ENCODE results near the gene WDR31. TPM values are rescaled to one million over a fixed set of nuclear protein-coding genes. Genes with fewer than 3 reads are reported as not detected.
"Not testable (repeated sequence)": the region's sequence is repeated elsewhere in the genome, so short reads cannot be mapped to it uniquely, and the experiment has no call there.

WDR31 gene
- total and polyA plus RNA-seq, 3 donors from 2014 or later: 6.8 to 18.2 (median 10.2) TPM

- Histone ChIP-seq H3K9me3 (no peaks in the 10 kb centered on the region), H3K27me3 (no peaks in the 10 kb centered on the region), H3K4me3 (no peak overlapping the region), H3K27ac (no peak overlapping the region), H3K4me1 (no peaks in the 10 kb centered on the region), H3K36me3 (ENCODE audit: low read depth, missing control alignments) (no peaks in the 10 kb centered on the region)
- TF ChIP-seq POLR2A (IDR thresholded peaks at IDR 0.05) (no peak), CTCF (IDR thresholded peaks at IDR 0.05) (no peak)
- 92 to 95% methylated on average over 4 of the region's 4 CpGs for WGBS, 2 donors
- DNase-seq: no peak
- intact Hi-C loops (cut with DNase I; ENCODE audit: low total_unique reads): no loop called here
Observed at GRCh38 chr9:113386571-113387393, 46.7 kb upstream of the WDR31 start.

GRCh38 chr9:113381909-113382411 lies 41.9 kb upstream of the WDR31 start:
- WGBS, 2 donors: 88 to 89% methylated on average over 8 of the region's 8 CpGs
- intact Hi-C loops (cut with DNase I; ENCODE audit: low total_unique reads): no loop called here
- H3K27ac ChIP-seq: no peak overlapping the region

GRCh38 chr9:113381441-113381840 lies 41.4 kb upstream of the WDR31 start:
- H3K36me3 ChIP-seq (ENCODE audit: low read depth, missing control alignments); DNase-seq; H3K9me3 ChIP-seq; intact Hi-C loops (cut with DNase I; ENCODE audit: low total_unique reads); H3K4me1 ChIP-seq; H3K27me3 ChIP-seq; H3K4me3 ChIP-seq; H3K27ac ChIP-seq: not testable (repeated sequence)
- 93 to 94% methylated on average over 4 to 7 of the region's 7 CpGs for WGBS, 2 donors

More at GRCh38 chr9:113381909-113382411, 41.9 kb upstream of the WDR31 start:
- TF ChIP-seq POLR2A (IDR thresholded peaks at IDR 0.05) (no peak), CTCF (IDR thresholded peaks at IDR 0.05) (no peak)
- no peaks in the 10 kb centered on the region for H3K36me3 ChIP-seq (ENCODE audit: low read depth, missing control alignments)
- no peaks in the 10 kb centered on the region for H3K27me3 ChIP-seq
- DNase-seq: no peak
- no peak overlapping the region for H3K4me3 ChIP-seq
- H3K9me3 ChIP-seq: no peaks in the 10 kb centered on the region
- peaks cover 8% of the 10 kb centered on the region for H3K4me1 ChIP-seq

GRCh38 chr9:113380869-113381378 lies 40.8 kb upstream of the WDR31 start:
- Histone ChIP-seq H3K4me1 (peaks cover 8% of the 10 kb centered on the region), H3K9me3 (no peaks in the 10 kb centered on the region), H3K27me3 (no peaks in the 10 kb centered on the region), H3K36me3 (ENCODE audit: low read depth, missing control alignments) (no peaks in the 10 kb centered on the region), H3K27ac (no peak overlapping the region), H3K4me3 (no peak overlapping the region)
- DNase-seq: no peak
- intact Hi-C loops (cut with DNase I; ENCODE audit: low total_unique reads): no loop called here
- TF ChIP-seq CTCF (IDR thresholded peaks at IDR 0.05) (no peak), POLR2A (IDR thresholded peaks at IDR 0.05) (no peak)
- WGBS, 2 donors: 50 to 71% methylated on average over 1 of the region's 1 CpG

GRCh38 chr9:113379829-113380210 lies 39.7 kb upstream of the WDR31 start:
- H3K27me3 ChIP-seq; H3K27ac ChIP-seq; DNase-seq; H3K9me3 ChIP-seq; H3K4me3 ChIP-seq; H3K36me3 ChIP-seq (ENCODE audit: low read depth, missing control alignments); intact Hi-C loops (cut with DNase I; ENCODE audit: low total_unique reads): not testable (repeated sequence)
- peaks cover 12% of the 10 kb centered on the region for H3K4me1 ChIP-seq
- WGBS, 2 donors: 81 to 96% methylated on average over 2 of the region's 2 CpGs

GRCh38 chr9:113379094-113379828 lies 39.2 kb upstream of the WDR31 start:
- DNase-seq; H3K27ac ChIP-seq; H3K27me3 ChIP-seq; H3K4me3 ChIP-seq; intact Hi-C loops (cut with DNase I; ENCODE audit: low total_unique reads); H3K36me3 ChIP-seq (ENCODE audit: low read depth, missing control alignments); H3K9me3 ChIP-seq: not testable (repeated sequence)
- WGBS, 2 donors: 53 to 69% methylated on average over 23 to 24 of the region's 24 CpGs
- H3K4me1 ChIP-seq: peaks cover 12% of the 10 kb centered on the region
